ENCODE measurements around the gene STARD9. TPM values are rescaled to one million over a fixed set of nuclear protein-coding genes. Genes with fewer than 3 reads are reported as not detected.

STARD9 gene
- polyA plus RNA-seq, 1 donor, result 10.3 TPM

- WGBS (ENCODE audit: insufficient coverage, low lambda C conversion rate), result 86% methylated on average over 1 of the region's 2 CpGs
- no peaks in the 10 kb centered on the region for H3K4me1 ChIP-seq (ENCODE audit: control insufficient read depth, insufficient read depth, low read length)
- H3K27ac ChIP-seq (ENCODE audit: low read length), result no peak overlapping the region
- DNase-seq, result no peak
- H3K4me3 ChIP-seq (ENCODE audit: low read length), result no peak overlapping the region
- no peaks in the 10 kb centered on the region for H3K27me3 ChIP-seq (ENCODE audit: control insufficient read depth, insufficient read depth, low read length)
- no peaks in the 10 kb centered on the region for H3K36me3 ChIP-seq (ENCODE audit: control insufficient read depth, insufficient read depth, low read length)
- no peaks in the 10 kb centered on the region for H3K9me3 ChIP-seq (ENCODE audit: control insufficient read depth, low read depth, low read length)
These were observed 52.1 kb downstream of the STARD9 start for GRCh38 chr15:42627485-42627884.

DNA sequence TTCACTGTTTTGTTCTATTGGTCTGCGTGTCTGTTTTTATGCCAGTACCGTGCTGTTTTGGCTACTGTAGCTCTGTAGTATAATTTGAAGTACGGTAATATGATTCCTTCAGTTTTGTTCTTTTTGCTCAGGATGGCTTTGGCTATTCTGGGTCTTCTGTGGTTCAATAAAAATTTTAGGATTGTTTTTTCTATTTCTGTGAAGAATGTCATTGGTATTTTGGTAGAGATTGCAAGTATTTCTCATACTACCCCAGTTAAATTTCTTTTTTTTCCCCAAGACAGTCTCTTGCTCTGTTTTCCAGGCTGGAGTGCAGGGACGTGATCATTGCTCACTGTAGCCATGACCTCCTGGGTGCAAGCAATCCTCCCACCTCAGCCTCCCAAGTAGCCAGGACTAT is 53.4 kb downstream of the STARD9 start:
- WGBS (ENCODE audit: insufficient coverage, low lambda C conversion rate), result no CpG with 5 or more reads among the region's 4 CpGs
- no peak overlapping the region for H3K27ac ChIP-seq (ENCODE audit: low read length)

GRCh38 chr15:42632105-42632675 is 56.8 kb downstream of the STARD9 start:
- WGBS (ENCODE audit: insufficient coverage, low lambda C conversion rate), result 67% methylated on average over 1 of the region's 1 CpG
- DNase-seq, result no peak
- H3K27ac ChIP-seq (ENCODE audit: low read length), result no peak overlapping the region

More for the DNA sequence above, 53.4 kb downstream of the STARD9 start:
- no peak for DNase-seq
- Histone ChIP-seq H3K27me3 (ENCODE audit: control insufficient read depth, insufficient read depth, low read length) (no peaks in the 10 kb centered on the region), H3K4me3 (ENCODE audit: low read length) (no peak overlapping the region), H3K9me3 (ENCODE audit: control insufficient read depth, low read depth, low read length) (no peaks in the 10 kb centered on the region), H3K4me1 (ENCODE audit: control insufficient read depth, insufficient read depth, low read length) (no peaks in the 10 kb centered on the region), H3K36me3 (ENCODE audit: control insufficient read depth, insufficient read depth, low read length) (no peaks in the 10 kb centered on the region)

DNA sequence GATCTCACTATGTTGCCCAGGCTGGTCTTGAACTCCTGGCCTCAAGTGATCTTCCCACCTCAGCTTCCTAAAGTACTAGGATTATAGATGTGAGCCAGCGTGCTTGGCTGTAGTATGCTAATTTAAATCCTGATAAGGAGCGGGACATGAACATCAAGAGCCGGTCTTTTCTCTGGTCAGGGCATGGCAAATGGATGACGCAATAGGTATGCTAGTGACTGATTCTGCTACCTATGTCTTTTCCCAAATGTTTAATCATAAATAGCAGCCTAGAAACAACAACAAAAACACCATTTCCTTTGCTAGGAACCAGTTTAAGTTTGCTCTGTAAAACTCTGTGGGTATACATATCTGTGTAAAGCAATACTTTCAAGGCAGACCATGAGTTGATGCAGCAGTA is 64.7 kb downstream of the STARD9 start:
- WGBS (ENCODE audit: insufficient coverage, low lambda C conversion rate), result no CpG with 5 or more reads among the region's 4 CpGs
- no peak overlapping the region for H3K27ac ChIP-seq (ENCODE audit: low read length)
- H3K27me3 ChIP-seq (ENCODE audit: control insufficient read depth, insufficient read depth, low read length), result no peaks in the 10 kb centered on the region
- peaks cover 10% of the 10 kb centered on the region for H3K36me3 ChIP-seq (ENCODE audit: control insufficient read depth, insufficient read depth, low read length)
- no peaks in the 10 kb centered on the region for H3K4me1 ChIP-seq (ENCODE audit: control insufficient read depth, insufficient read depth, low read length)
- no peaks in the 10 kb centered on the region for H3K9me3 ChIP-seq (ENCODE audit: control insufficient read depth, low read depth, low read length)
- no peak overlapping the region for H3K4me3 ChIP-seq (ENCODE audit: low read length)
- no peak for DNase-seq

More at GRCh38 chr15:42632105-42632675, 56.8 kb downstream of the STARD9 start:
- Histone ChIP-seq H3K9me3 (ENCODE audit: control insufficient read depth, low read depth, low read length) (no peaks in the 10 kb centered on the region), H3K4me1 (ENCODE audit: control insufficient read depth, insufficient read depth, low read length) (no peaks in the 10 kb centered on the region), H3K4me3 (ENCODE audit: low read length) (no peak overlapping the region), H3K36me3 (ENCODE audit: control insufficient read depth, insufficient read depth, low read length) (no peaks in the 10 kb centered on the region), H3K27me3 (ENCODE audit: control insufficient read depth, insufficient read depth, low read length) (no peaks in the 10 kb centered on the region)

GRCh38 chr15:42650208-42651066 is 75.0 kb downstream of the STARD9 start:
- Histone ChIP-seq H3K27ac (ENCODE audit: low read length) (no peak overlapping the region), H3K4me3 (ENCODE audit: low read length) (no peak overlapping the region), H3K4me1 (ENCODE audit: control insufficient read depth, insufficient read depth, low read length) (no peaks in the 10 kb centered on the region), H3K9me3 (ENCODE audit: control insufficient read depth, low read depth, low read length) (no peaks in the 10 kb centered on the region), H3K36me3 (ENCODE audit: control insufficient read depth, insufficient read depth, low read length) (no peaks in the 10 kb centered on the region), H3K27me3 (ENCODE audit: control insufficient read depth, insufficient read depth, low read length) (no peaks in the 10 kb centered on the region)
- WGBS (ENCODE audit: insufficient coverage, low lambda C conversion rate), result 100% methylated on average over 1 of the region's 5 CpGs
- peak; percentile 58 to 67 for DNase-seq

- H3K9me3 ChIP-seq (ENCODE audit: control insufficient read depth, low read depth, low read length), result no peaks in the 10 kb centered on the region
These were observed 90.4 kb downstream of the STARD9 start for GRCh38 chr15:42665827-42666226.

GRCh38 chr15:42667855-42668254 is 92.4 kb downstream of the STARD9 start:
- Histone ChIP-seq H3K9me3 (ENCODE audit: control insufficient read depth, low read depth, low read length) (no peaks in the 10 kb centered on the region), H3K36me3 (ENCODE audit: control insufficient read depth, insufficient read depth, low read length) (peaks cover 11% of the 10 kb centered on the region), H3K27ac (ENCODE audit: low read length) (no peak overlapping the region), H3K27me3 (ENCODE audit: control insufficient read depth, insufficient read depth, low read length) (no peaks in the 10 kb centered on the region), H3K4me3 (ENCODE audit: low read length) (no peak overlapping the region), H3K4me1 (ENCODE audit: control insufficient read depth, insufficient read depth, low read length) (no peaks in the 10 kb centered on the region)
- WGBS (ENCODE audit: insufficient coverage, low lambda C conversion rate), result no CpG with 5 or more reads among the region's 1 CpG
- no peak for DNase-seq

More at GRCh38 chr15:42665827-42666226, 90.4 kb downstream of the STARD9 start:
- Histone ChIP-seq H3K27ac (ENCODE audit: low read length) (no peak overlapping the region), H3K36me3 (ENCODE audit: control insufficient read depth, insufficient read depth, low read length) (peaks cover 13% of the 10 kb centered on the region), H3K4me1 (ENCODE audit: control insufficient read depth, insufficient read depth, low read length) (no peaks in the 10 kb centered on the region), H3K27me3 (ENCODE audit: control insufficient read depth, insufficient read depth, low read length) (no peaks in the 10 kb centered on the region), H3K4me3 (ENCODE audit: low read length) (no peak overlapping the region)
- DNase-seq, result no peak
- no CpG with 5 or more reads among the region's 3 CpGs for WGBS (ENCODE audit: insufficient coverage, low lambda C conversion rate)

GRCh38 chr15:42670451-42670850 is 95.0 kb downstream of the STARD9 start:
- no peak overlapping the region for H3K27ac ChIP-seq (ENCODE audit: low read length)
- H3K4me3 ChIP-seq (ENCODE audit: low read length), result no peak overlapping the region
- DNase-seq, result no peak
- no peaks in the 10 kb centered on the region for H3K9me3 ChIP-seq (ENCODE audit: control insufficient read depth, low read depth, low read length)
- H3K27me3 ChIP-seq (ENCODE audit: control insufficient read depth, insufficient read depth, low read length), result no peaks in the 10 kb centered on the region
- peaks cover 11% of the 10 kb centered on the region for H3K36me3 ChIP-seq (ENCODE audit: control insufficient read depth, insufficient read depth, low read length)
- WGBS (ENCODE audit: insufficient coverage, low lambda C conversion rate), result no CpG with 5 or more reads among the region's 3 CpGs
- no peaks in the 10 kb centered on the region for H3K4me1 ChIP-seq (ENCODE audit: control insufficient read depth, insufficient read depth, low read length)

- no peaks in the 10 kb centered on the region for H3K9me3 ChIP-seq (ENCODE audit: control insufficient read depth, low read depth, low read length)
- H3K4me1 ChIP-seq (ENCODE audit: control insufficient read depth, insufficient read depth, low read length), result no peaks in the 10 kb centered on the region
- H3K36me3 ChIP-seq (ENCODE audit: control insufficient read depth, insufficient read depth, low read length), result peaks cover 20% of the 10 kb centered on the region
- DNase-seq, result no peak
- no peaks in the 10 kb centered on the region for H3K27me3 ChIP-seq (ENCODE audit: control insufficient read depth, insufficient read depth, low read length)
- H3K27ac ChIP-seq (ENCODE audit: low read length), result no peak overlapping the region
- WGBS (ENCODE audit: insufficient coverage, low lambda C conversion rate), result no CpG with 5 or more reads among the region's 5 CpGs
- H3K4me3 ChIP-seq (ENCODE audit: low read length), result no peak overlapping the region
These were observed 97.0 kb downstream of the STARD9 start for GRCh38 chr15:42672444-42672843.

- H3K9me3 ChIP-seq (ENCODE audit: control insufficient read depth, low read depth, low read length), result no peaks in the 10 kb centered on the region
- WGBS (ENCODE audit: insufficient coverage, low lambda C conversion rate), result no CpG with 5 or more reads among the region's 6 CpGs
- H3K4me3 ChIP-seq (ENCODE audit: low read length), result no peak overlapping the region
- H3K27ac ChIP-seq (ENCODE audit: low read length), result no peak overlapping the region
- H3K36me3 ChIP-seq (ENCODE audit: control insufficient read depth, insufficient read depth, low read length), result peaks cover 26% of the 10 kb centered on the region
- no peaks in the 10 kb centered on the region for H3K4me1 ChIP-seq (ENCODE audit: control insufficient read depth, insufficient read depth, low read length)
- no peak for DNase-seq
- no peaks in the 10 kb centered on the region for H3K27me3 ChIP-seq (ENCODE audit: control insufficient read depth, insufficient read depth, low read length)
These were observed 99.1 kb downstream of the STARD9 start for GRCh38 chr15:42674472-42674871.
